SKM-1 (cell line): ENCODE results near the gene DYNC1H1.
A peak's percentile ranks its signal among the peaks of the same experiment; 100 is the strongest.

ENCODE experiments used
- DNase-seq: peaks from one replicate; lab custom pipeline; 2025; ENCODE audit not compliant: unreplicated experiment; lab: John Stamatoyannopoulos, UW

DYNC1H1 gene

GRCh38 chr14:102086709-102086971 is 122.3 kb downstream of the DYNC1H1 start:
- no peak for DNase-seq

GRCh38 chr14:102086972-102087761 is 122.8 kb downstream of the DYNC1H1 start, which contains the start of gene HSP90AA1:
HSP90AA1 (minus strand) TSS chr14:102087044; CDS start chr14:102086378, 666 bp downstream.
- DNase-seq, result peak; percentile 63

- DNase-seq, result no peak
Observed at GRCh38 chr14:102087762-102088011, 123.3 kb downstream of the DYNC1H1 start.

GRCh38 chr14:102088012-102088792 is 123.8 kb downstream of the DYNC1H1 start:
- no peak for DNase-seq

GRCh38 chr14:102089621-102090343 is 125.4 kb downstream of the DYNC1H1 start:
- DNase-seq, result no peak

- no peak for DNase-seq
Observed at GRCh38 chr14:102090713-102091112, 126.3 kb downstream of the DYNC1H1 start.

- DNase-seq, result no peak
Observed at GRCh38 chr14:102092806-102093205, 128.4 kb downstream of the DYNC1H1 start.

GRCh38 chr14:102094101-102094500 is 129.7 kb downstream of the DYNC1H1 start:
- DNase-seq, result no peak

- DNase-seq, result no peak
Observed at GRCh38 chr14:102095231-102095870, 131.0 kb downstream of the DYNC1H1 start.

- DNase-seq, result no peak
Observed at GRCh38 chr14:102095871-102096568, 131.6 kb downstream of the DYNC1H1 start.

GRCh38 chr14:102096569-102097188 is 132.3 kb downstream of the DYNC1H1 start:
- no peak for DNase-seq

- no peak for DNase-seq
Observed at GRCh38 chr14:102097441-102098135, 133.2 kb downstream of the DYNC1H1 start.

GRCh38 chr14:102103062-102103695 is 138.8 kb downstream of the DYNC1H1 start:
- DNase-seq, result no peak

- no peak for DNase-seq
Observed at GRCh38 chr14:102105369-102105768, 141.0 kb downstream of the DYNC1H1 start.
